Measurements from ENCODE around the gene KDM2A.

DNA sequence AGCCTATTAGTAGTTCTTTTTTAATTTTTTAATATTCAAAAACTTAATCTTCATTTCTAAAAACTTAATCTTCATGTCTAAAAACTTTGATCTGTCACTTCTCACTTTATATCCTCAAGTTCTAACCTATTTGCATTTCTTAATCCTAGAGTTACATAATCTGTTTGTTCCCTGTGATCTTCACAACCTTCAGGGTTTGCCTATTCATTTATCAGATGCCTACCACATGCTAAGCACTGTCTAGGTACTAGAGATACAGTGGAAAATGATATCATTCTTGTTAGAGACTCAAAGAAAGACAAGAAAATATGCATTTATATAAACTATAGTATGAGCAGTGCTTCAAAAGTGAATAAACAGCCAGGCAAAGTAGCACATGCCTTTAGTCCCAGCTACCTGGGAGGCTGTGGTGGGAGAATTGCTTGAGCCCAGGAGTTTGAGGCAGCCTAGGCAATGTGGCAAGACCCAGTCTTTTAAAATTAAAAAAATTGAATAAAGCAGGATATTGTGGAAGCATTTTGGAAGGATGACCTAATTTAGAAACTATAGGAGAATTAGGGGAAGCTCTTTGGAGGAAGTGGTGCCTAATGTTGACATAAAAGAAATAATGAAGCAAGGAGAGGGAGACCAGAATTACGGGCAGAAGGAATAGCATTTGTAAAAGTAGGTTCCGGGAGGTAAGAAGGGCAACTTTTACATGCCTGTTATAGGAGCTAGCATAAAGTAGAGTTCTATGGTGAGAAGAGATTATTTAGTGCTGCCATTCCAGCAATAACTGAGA, 92.8 kb downstream of the KDM2A start:
- TF ChIP-seq, protein P1, sequence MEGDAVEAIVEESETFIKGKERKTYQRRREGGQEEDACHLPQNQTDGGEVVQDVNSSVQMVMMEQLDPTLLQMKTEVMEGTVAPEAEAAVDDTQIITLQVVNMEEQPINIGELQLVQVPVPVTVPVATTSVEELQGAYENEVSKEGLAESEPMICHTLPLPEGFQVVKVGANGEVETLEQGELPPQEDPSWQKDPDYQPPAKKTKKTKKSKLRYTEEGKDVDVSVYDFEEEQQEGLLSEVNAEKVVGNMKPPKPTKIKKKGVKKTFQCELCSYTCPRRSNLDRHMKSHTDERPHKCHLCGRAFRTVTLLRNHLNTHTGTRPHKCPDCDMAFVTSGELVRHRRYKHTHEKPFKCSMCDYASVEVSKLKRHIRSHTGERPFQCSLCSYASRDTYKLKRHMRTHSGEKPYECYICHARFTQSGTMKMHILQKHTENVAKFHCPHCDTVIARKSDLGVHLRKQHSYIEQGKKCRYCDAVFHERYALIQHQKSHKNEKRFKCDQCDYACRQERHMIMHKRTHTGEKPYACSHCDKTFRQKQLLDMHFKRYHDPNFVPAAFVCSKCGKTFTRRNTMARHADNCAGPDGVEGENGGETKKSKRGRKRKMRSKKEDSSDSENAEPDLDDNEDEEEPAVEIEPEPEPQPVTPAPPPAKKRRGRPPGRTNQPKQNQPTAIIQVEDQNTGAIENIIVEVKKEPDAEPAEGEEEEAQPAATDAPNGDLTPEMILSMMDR (IDR thresholded peaks at IDR 0.05; ENCODE audit: insufficient read depth, low read length) = no peak
- no peak for TF ChIP-seq POLR2AphosphoS5 (IDR thresholded peaks at IDR 0.05; ENCODE audit: low read depth)
- TF ChIP-seq, protein P2, sequence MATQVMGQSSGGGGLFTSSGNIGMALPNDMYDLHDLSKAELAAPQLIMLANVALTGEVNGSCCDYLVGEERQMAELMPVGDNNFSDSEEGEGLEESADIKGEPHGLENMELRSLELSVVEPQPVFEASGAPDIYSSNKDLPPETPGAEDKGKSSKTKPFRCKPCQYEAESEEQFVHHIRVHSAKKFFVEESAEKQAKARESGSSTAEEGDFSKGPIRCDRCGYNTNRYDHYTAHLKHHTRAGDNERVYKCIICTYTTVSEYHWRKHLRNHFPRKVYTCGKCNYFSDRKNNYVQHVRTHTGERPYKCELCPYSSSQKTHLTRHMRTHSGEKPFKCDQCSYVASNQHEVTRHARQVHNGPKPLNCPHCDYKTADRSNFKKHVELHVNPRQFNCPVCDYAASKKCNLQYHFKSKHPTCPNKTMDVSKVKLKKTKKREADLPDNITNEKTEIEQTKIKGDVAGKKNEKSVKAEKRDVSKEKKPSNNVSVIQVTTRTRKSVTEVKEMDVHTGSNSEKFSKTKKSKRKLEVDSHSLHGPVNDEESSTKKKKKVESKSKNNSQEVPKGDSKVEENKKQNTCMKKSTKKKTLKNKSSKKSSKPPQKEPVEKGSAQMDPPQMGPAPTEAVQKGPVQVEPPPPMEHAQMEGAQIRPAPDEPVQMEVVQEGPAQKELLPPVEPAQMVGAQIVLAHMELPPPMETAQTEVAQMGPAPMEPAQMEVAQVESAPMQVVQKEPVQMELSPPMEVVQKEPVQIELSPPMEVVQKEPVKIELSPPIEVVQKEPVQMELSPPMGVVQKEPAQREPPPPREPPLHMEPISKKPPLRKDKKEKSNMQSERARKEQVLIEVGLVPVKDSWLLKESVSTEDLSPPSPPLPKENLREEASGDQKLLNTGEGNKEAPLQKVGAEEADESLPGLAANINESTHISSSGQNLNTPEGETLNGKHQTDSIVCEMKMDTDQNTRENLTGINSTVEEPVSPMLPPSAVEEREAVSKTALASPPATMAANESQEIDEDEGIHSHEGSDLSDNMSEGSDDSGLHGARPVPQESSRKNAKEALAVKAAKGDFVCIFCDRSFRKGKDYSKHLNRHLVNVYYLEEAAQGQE (IDR thresholded peaks at IDR 0.05; ENCODE audit: insufficient replicate concordance, low read depth) = no peak
- TF ChIP-seq GABPA (IDR thresholded peaks at IDR 0.05; ENCODE audit: low read depth) = no peak

All from HL-60 (cell line).